NB4 (cell line): Measurements from ENCODE around the gene PAOX.

ENCODE experiments used
- DNase-seq: peaks from one replicate; pipeline ENCODE4 v3.0.0; 2010; ENCODE audit warnings: low read depth
- H3K4me3 ChIP-seq: one replicate; pipeline ENCODE4 v1.5.1; 2011; ENCODE audit warnings: mild to moderate bottlenecking, low read depth, low read length, moderate library complexity
- CTCF ChIP-seq: IDR thresholded peaks from one replicate; pipeline ENCODE4 v1.5.1; 2012; ENCODE audit warnings: low read depth, low read length
- MAX ChIP-seq: IDR thresholded peaks from 2 replicates; pipeline ENCODE4 v1.6.1; 2011; ENCODE audit warnings: low read depth, low read length
- MYC ChIP-seq: IDR thresholded peaks from 2 replicates; pipeline ENCODE4 v1.6.1; 2011; ENCODE audit warnings: low read depth, low read length
- POLR2A ChIP-seq: IDR thresholded peaks from 2 replicates; pipeline ENCODE4 v1.6.1; 2011; ENCODE audit warnings: mild to moderate bottlenecking; ENCODE audit not compliant: insufficient read length; ENCODE audit errors: extremely low read depth

Gene PAOX

DNA sequence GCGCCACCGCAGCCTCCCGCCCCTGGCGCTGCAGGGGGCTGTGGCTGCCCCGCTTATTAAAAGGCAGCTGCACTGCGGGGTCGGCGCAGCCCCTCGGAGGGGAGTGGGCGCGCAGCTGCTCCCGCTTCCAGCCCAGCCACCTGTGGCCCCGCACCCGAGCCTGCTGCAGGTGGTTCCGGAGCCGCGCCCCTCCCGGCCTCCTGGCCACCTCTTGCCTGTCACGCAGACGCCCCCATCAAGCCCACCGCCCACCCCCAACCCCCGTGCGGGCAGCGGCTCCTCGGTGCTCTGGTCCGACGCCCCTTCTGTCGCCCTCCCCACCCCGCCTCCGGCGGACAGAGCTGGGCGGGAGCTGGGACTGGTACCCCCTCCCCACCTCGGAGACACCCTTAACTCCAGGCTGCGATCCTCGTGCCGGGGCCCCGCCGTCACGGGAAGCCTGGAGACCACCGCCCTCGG is 42.9 kb upstream of the PAOX start:
- TF ChIP-seq CTCF: no peak
- no peak for TF ChIP-seq POLR2A
- TF ChIP-seq MAX: no peak
- no peak for TF ChIP-seq MYC
- H3K4me3 ChIP-seq: no peak overlapping the region
- no peak for DNase-seq

GRCh38 chr10:133336577-133337369 is 42.3 kb upstream of the PAOX start, which contains the start of gene CALY:
Gene CALY (minus strand): TSS chr10:133336896. CDS start chr10:133328989, 7,907 bp downstream.
- TF ChIP-seq MAX (no peak), CTCF (no peak), POLR2A (no peak), MYC (no peak)
- no peak within 1 kb of the TSS for H3K4me3 ChIP-seq
- DNase-seq: no peak

DNA sequence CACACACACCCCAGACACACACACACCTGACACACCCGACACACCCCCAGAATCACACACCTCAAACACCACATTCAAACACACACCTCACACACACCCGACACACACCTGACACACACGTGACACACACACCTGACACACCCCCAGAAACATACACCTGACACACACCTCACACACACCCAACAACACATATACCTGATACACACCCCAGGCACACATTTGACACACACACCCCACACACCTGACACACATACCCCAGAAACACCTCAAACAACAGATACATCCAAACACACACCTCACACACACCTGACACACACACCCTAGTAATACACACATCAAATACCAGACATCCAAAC is 41.7 kb upstream of the PAOX start:
- TF ChIP-seq POLR2A: no peak
- no peak for TF ChIP-seq MAX
- TF ChIP-seq MYC: no peak
- TF ChIP-seq CTCF: no peak
- no peak overlapping the region for H3K4me3 ChIP-seq
- DNase-seq: no peak

DNA sequence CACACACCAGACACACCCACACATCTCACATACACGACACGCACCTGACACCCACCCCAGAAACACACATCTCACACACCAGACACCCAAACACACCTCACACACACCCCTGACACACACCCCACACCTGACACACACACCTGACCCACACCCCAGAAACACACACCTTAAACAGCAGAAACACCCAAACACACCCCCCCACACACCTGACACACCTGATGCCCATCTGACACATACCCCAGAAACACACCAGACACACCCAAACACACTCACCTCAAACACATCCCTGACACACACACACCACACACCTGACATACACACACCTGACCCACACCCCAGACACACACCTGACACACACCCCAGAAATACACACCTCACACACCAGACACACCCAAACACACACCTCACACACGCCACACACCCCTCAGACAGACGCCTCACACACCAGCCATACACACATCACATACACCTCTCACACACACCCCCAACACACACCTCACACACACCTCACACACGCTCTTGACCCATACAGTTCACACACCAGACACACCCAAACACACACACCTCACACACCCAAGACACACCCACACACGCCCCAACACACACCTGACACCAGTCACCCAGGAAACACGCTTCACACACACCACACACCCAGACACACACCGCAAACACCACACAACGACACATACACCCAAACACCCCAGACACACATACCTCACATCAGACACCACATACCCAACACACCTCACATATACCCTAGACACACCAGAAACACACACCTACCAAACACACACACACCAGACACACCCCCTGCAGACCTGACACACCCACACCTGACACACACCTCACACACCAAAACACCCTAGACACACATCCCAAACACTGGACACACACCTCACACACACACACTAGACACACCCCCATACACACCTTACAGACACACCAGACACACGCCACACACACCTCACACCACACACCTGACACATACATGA is 40.7 kb upstream of the PAOX start:
- no peak overlapping the region for H3K4me3 ChIP-seq
- DNase-seq: no peak
- no peak for TF ChIP-seq CTCF
- no peak for TF ChIP-seq POLR2A
- TF ChIP-seq MAX: no peak
- TF ChIP-seq MYC: no peak

DNA sequence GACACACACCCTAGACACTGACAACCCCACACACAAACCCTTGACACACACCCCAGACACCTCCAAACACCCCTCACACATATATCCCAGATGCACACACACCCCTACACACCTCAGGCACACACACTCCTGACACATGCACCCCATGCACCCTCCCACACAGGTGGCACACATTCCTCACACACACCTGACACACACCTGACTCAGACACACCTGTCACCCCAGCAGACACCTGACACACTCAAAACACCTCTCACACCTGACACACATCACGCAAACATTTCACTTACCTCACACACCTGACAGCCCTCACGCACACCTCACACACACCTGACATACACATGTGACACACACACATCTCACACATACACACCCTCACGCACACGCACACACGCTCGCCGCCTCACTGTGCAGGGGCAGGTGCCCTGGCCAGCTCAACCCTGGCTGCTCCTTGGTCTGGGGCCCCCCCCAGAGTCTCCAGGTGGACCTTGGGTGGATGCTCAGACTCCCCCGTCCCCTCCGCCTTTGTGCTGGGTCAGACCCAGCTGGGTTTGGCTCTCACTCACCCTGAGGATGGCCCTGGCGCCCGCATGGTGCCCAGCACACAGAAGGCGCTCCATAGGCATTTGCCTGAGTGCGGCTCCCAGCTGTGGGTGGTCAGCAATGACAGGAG is 39.2 kb upstream of the PAOX start:
- TF ChIP-seq CTCF: no peak
- no peak for TF ChIP-seq MAX
- no peak for TF ChIP-seq POLR2A
- no peak for TF ChIP-seq MYC
- no peak overlapping the region for H3K4me3 ChIP-seq
- DNase-seq: no peak
